ENCODE results near the gene DCC. TPM values are rescaled to one million over a fixed set of nuclear protein-coding genes. Genes with fewer than 3 reads are reported as not detected.

The DCC gene
- polyA plus RNA-seq, 1 donor (not counting 4 experiments of a cell fraction or from before 2014, with no cell fraction given): not detected

GRCh38 chr18:52349498-52349897 lies 9.5 kb downstream of the DCC start:
- TF ChIP-seq, protein P1, sequence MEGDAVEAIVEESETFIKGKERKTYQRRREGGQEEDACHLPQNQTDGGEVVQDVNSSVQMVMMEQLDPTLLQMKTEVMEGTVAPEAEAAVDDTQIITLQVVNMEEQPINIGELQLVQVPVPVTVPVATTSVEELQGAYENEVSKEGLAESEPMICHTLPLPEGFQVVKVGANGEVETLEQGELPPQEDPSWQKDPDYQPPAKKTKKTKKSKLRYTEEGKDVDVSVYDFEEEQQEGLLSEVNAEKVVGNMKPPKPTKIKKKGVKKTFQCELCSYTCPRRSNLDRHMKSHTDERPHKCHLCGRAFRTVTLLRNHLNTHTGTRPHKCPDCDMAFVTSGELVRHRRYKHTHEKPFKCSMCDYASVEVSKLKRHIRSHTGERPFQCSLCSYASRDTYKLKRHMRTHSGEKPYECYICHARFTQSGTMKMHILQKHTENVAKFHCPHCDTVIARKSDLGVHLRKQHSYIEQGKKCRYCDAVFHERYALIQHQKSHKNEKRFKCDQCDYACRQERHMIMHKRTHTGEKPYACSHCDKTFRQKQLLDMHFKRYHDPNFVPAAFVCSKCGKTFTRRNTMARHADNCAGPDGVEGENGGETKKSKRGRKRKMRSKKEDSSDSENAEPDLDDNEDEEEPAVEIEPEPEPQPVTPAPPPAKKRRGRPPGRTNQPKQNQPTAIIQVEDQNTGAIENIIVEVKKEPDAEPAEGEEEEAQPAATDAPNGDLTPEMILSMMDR (optimal IDR thresholded peaks at IDR 0.05 in 1 of 3, IDR thresholded peaks at IDR 0.05 in 1 of 3, conservative IDR thresholded peaks at IDR 0.05 in 1 of 3; ENCODE audit: extremely low read depth in 1 of 3, insufficient read depth in 2 of 3, low read length in 3 of 3): no peak
- TF ChIP-seq EZH2 (IDR thresholded peaks at IDR 0.05; ENCODE audit: low read length): no peak
- Histone ChIP-seq H3K9ac (ENCODE audit: control insufficient read depth, extremely low read depth, insufficient read depth, low read length) (no peak overlapping the region), H4K20me1 (ENCODE audit: control insufficient read depth, extremely low read depth, insufficient read depth, low read length) (no peaks in the 10 kb centered on the region), H3K27ac (ENCODE audit: control insufficient read depth, insufficient read depth, low read length) (no peak overlapping the region), H3K36me3 (ENCODE audit: control insufficient read depth in 2 of 2, extremely low read depth in 1 of 2, insufficient read depth in 2 of 2, low read length in 2 of 2) (no peaks in the 10 kb centered on the region), H3K79me2 (ENCODE audit: control insufficient read depth, insufficient read depth, low read length) (no peaks in the 10 kb centered on the region), H3K4me1 (ENCODE audit: control insufficient read depth, extremely low read depth, insufficient read depth, low read length) (no peaks in the 10 kb centered on the region), H2AFZ (ENCODE audit: control insufficient read depth, low read length) (no peak overlapping the region), H3K4me2 (ENCODE audit: control insufficient read depth, extremely low read depth, insufficient read depth, low read depth, low read length) (no peak overlapping the region), H3K9me3 (ENCODE audit: control insufficient read depth, low read depth, low read length) (no peaks in the 10 kb centered on the region), H3K27me3 (ENCODE audit: control insufficient read depth, extremely low read depth, insufficient read depth, low read length) (no peaks in the 10 kb centered on the region), H3K9me1 (ENCODE audit: control insufficient read depth, extremely low read depth, insufficient read depth, low read length) (no peaks in the 10 kb centered on the region), H3K4me3 (ENCODE audit: control insufficient read depth in 2 of 3, extremely low read depth in 1 of 3, insufficient read depth in 2 of 3, low read depth in 1 of 3, low read length in 3 of 3) (no peak overlapping the region)
- dilution Hi-C loops (cut with MboI; ENCODE audit: extremely low pct_ligation_motif_present, low sequenced_read_pairs): no loop called here
- DNase-seq (ENCODE audit: low read depth, low spot score): no peak
- FAIRE-seq: no peak

DNA sequence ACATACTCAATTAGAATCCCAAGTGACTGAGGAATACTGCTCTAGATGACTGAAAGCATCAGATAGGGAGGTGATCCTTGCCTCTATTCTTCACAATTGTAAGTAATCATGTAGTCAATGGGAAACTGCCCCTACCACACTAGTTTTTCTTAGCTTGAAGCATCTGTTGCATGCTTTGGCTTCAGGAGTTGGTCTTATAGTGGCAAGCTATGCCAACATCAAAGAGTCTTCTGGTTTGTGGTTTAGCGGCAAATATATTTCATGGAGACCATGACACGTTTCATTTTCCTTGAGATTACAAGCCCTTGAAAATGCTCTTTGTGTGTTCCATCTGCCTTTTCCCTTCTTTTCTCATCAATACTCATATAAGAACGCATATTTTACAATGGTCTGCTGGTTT lies 12.9 kb downstream of the DCC start:
- TF ChIP-seq, protein P1 (optimal IDR thresholded peaks at IDR 0.05 in 1 of 3, IDR thresholded peaks at IDR 0.05 in 1 of 3, conservative IDR thresholded peaks at IDR 0.05 in 1 of 3; ENCODE audit: extremely low read depth in 1 of 3, insufficient read depth in 2 of 3, low read length in 3 of 3): no peak
- TF ChIP-seq EZH2 (IDR thresholded peaks at IDR 0.05; ENCODE audit: low read length): no peak
- no peak for DNase-seq (ENCODE audit: low read depth, low spot score)
- Histone ChIP-seq H3K9ac (ENCODE audit: control insufficient read depth, extremely low read depth, insufficient read depth, low read length) (no peak overlapping the region), H3K36me3 (ENCODE audit: control insufficient read depth in 2 of 2, extremely low read depth in 1 of 2, insufficient read depth in 2 of 2, low read length in 2 of 2) (no peaks in the 10 kb centered on the region), H3K4me1 (ENCODE audit: control insufficient read depth, extremely low read depth, insufficient read depth, low read length) (no peaks in the 10 kb centered on the region), H4K20me1 (ENCODE audit: control insufficient read depth, extremely low read depth, insufficient read depth, low read length) (no peaks in the 10 kb centered on the region), H3K27me3 (ENCODE audit: control insufficient read depth, extremely low read depth, insufficient read depth, low read length) (no peaks in the 10 kb centered on the region), H3K4me3 (ENCODE audit: control insufficient read depth in 2 of 3, extremely low read depth in 1 of 3, insufficient read depth in 2 of 3, low read depth in 1 of 3, low read length in 3 of 3) (no peak overlapping the region), H2AFZ (ENCODE audit: control insufficient read depth, low read length) (no peak overlapping the region), H3K79me2 (ENCODE audit: control insufficient read depth, insufficient read depth, low read length) (no peaks in the 10 kb centered on the region), H3K4me2 (ENCODE audit: control insufficient read depth, extremely low read depth, insufficient read depth, low read depth, low read length) (no peak overlapping the region), H3K27ac (ENCODE audit: control insufficient read depth, insufficient read depth, low read length) (no peak overlapping the region), H3K9me3 (ENCODE audit: control insufficient read depth, low read depth, low read length) (no peaks in the 10 kb centered on the region), H3K9me1 (ENCODE audit: control insufficient read depth, extremely low read depth, insufficient read depth, low read length) (no peaks in the 10 kb centered on the region)
- dilution Hi-C loops (cut with MboI; ENCODE audit: extremely low pct_ligation_motif_present, low sequenced_read_pairs): no loop called here
- no peak for FAIRE-seq

Measured in keratinocyte (primary cell).